NB4 (cell line): Measurements from ENCODE around the gene CFL1.

Experiments used
- DNase-seq: peaks from one replicate; pipeline ENCODE4 v3.0.0; 2010; ENCODE audit warnings: low read depth
- H3K4me3 ChIP-seq: one replicate; pipeline ENCODE4 v1.5.1; 2011; ENCODE audit warnings: mild to moderate bottlenecking, low read depth, low read length, moderate library complexity
- CTCF ChIP-seq: IDR thresholded peaks from one replicate; pipeline ENCODE4 v1.5.1; 2012; ENCODE audit warnings: low read depth, low read length
- MYC ChIP-seq: IDR thresholded peaks from 2 replicates; pipeline ENCODE4 v1.6.1; 2011; ENCODE audit warnings: low read depth, low read length
- POLR2A ChIP-seq: IDR thresholded peaks from 2 replicates; pipeline ENCODE4 v1.6.1; 2011; ENCODE audit warnings: mild to moderate bottlenecking; ENCODE audit not compliant: insufficient read length; ENCODE audit errors: extremely low read depth
- TF ChIP-seq, protein P1 (sequence below): IDR thresholded peaks from 2 replicates; pipeline ENCODE4 v1.6.1; 2011; ENCODE audit warnings: low read depth, low read length

Gene CFL1

GRCh38 chr11:65870706-65871681, 13.0 kb upstream of the CFL1 start:
- TF ChIP-seq MYC = peak; percentile 57; the same call in 1 of the 2 replicates
- TF ChIP-seq, protein P1, sequence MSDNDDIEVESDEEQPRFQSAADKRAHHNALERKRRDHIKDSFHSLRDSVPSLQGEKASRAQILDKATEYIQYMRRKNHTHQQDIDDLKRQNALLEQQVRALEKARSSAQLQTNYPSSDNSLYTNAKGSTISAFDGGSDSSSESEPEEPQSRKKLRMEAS = no peak
- peak overlapping the region; percentile 25 for H3K4me3 ChIP-seq
- peak; percentile 96 for DNase-seq

DNA sequence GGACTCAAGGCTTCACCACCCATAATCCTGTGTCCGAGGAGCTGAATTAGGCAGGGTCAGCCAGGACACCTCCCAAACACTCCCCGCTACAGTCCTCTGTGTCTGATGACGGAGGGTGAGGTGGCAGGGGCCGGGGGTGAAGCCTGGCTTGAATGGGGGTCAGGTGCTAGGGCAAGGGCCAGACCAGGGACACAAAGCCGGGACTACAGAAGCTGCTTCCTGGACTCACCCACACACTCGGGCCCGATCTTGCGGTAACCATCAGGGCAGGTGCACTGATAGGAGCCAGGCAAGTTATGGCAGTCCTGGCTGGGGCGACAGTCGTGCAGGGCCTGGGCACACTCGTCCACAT, 12.3 kb upstream of the CFL1 start:
- no peak for DNase-seq
- TF ChIP-seq POLR2A (no peak), MYC (no peak; the same call in 1 of the 2 replicates), CTCF (no peak)
- TF ChIP-seq, protein P1 = no peak
- peak overlapping the region; percentile 25 for H3K4me3 ChIP-seq

DNA sequence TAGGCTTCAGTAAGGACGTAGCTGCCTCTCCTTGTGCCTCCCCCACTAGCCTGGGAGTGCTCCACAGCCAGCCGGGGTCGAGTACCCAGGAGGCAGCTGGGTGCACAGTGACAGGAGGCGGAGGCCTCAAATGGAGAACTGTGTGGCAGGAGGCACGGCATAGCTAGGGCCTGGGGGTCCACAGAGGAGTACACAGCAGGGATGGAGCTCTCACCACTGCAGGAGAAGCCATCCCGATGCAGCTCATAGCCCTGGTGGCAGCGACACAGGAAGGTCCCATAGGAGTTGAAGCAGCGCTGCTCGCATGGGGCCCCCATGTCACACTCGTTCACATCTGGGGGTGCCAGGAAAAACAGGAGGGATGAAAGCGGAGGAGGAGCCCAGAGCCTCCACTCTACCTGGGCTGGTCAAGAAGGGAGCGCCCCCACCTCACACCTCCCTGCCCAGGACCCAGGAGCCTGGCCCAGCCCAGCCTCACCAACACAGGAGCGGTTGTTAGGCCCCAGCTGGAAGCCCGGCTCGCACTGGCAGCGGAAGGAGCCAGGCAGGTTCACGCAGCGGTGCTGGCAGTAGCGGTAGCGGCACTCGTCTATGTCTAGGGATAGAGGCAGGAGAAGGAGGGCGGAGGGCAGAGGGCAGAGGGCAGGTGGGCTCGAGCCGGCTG, 11.8 kb upstream of the CFL1 start:
- TF ChIP-seq MYC (no peak), CTCF (no peak), POLR2A (no peak)
- TF ChIP-seq, protein P1 = no peak
- no peak overlapping the region for H3K4me3 ChIP-seq
- DNase-seq = no peak

GRCh38 chr11:65868907-65869306, 10.9 kb upstream of the CFL1 start:
- no peak for DNase-seq
- TF ChIP-seq, protein P1 = no peak
- TF ChIP-seq MYC (no peak), POLR2A (no peak)

GRCh38 chr11:65868076-65868667, 10.2 kb upstream of the CFL1 start:
- no peak overlapping the region for H3K4me3 ChIP-seq
- peak; percentile 65 for DNase-seq
- TF ChIP-seq CTCF = no peak
- no peak for TF ChIP-seq POLR2A
- no peak for TF ChIP-seq MYC
- TF ChIP-seq, protein P1 = no peak

More at GRCh38 chr11:65868907-65869306, 10.9 kb upstream of the CFL1 start:
- no peak overlapping the region for H3K4me3 ChIP-seq

DNA sequence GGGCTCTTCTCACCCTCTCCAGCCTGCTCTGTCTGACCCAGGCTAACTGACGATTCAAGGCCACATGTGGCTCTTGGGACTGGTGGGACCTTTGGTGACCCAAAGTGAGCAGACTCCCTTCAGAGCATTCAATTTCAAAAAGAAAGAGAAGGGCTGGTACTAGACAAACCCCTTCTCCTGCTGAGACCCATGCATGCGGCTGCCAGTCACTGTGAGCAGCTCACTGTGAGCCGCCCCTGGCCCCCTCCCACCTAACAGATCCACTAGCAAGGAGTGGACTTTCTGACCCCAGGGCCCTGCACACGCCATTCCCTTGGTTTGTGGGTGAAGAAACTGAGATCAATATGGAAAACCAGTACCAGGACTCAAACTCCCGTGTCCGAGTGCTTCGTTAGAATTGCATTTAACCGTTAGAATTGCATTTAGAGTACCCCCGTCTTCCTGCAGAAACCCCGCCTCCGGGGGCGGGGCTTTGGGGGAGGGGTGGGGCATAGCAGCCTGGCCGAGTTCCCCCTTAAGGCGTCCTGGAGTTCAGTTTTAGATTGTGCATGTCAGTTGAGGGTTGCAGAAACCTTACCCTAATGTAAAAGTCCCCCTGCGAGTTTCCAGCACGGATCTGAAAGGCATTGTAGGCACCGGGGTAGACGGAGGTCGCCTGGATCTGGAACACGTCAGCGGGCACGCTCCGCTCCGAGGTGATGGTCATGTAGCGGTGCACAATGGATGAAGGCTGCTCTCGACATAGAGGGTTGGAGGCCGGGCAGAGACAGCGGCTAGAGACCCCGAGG, 9.5 kb upstream of the CFL1 start:
- TF ChIP-seq MYC (0 out of 2 replicates have a peak, but pooled peaks have one; percentile 36), POLR2A (peak; percentile 73), CTCF (no peak)
- TF ChIP-seq, protein P1 = peak; percentile 18
- H3K4me3 ChIP-seq = peak overlapping the region; percentile 42
- peak; percentile 82 for DNase-seq
